ENCODE results near the gene CD4.
"Not testable (repeated sequence)": the region's sequence is repeated elsewhere in the genome, so short reads cannot be mapped to it uniquely, and the experiment has no call there.

Gene CD4

DNA sequence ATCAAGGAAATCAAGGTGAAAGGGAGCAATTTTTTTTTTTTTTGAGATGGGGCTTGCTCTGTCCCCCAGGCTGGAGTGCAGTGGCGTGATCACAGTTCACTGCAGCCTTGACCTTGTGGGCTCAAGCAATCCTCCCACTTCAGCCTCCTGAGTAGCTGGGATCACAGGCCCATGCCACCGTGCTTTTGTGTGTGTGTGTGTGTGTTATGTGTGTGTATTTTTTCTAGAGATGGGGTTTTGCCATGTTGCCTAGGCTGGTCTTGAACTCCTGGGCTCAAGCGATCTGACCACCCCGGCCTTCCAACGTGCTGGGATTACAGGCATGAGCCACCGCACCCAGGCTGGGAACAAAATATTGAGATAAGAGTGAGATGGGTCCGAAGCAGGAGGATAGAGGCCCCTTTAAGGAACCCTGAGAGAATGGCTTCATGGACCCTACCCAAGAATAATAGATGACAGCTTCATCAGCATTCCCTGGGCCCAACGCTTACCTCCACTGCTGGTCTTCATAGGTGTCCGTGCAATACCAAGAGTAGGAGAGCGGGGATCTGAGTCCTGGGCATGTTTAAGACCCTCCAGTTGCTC lies 60.7 kb downstream of the CD4 start:
- no peak for DNase-seq

GRCh38 chr12:6850796-6851152 lies 61.4 kb downstream of the CD4 start:
- DNase-seq = no peak

DNA sequence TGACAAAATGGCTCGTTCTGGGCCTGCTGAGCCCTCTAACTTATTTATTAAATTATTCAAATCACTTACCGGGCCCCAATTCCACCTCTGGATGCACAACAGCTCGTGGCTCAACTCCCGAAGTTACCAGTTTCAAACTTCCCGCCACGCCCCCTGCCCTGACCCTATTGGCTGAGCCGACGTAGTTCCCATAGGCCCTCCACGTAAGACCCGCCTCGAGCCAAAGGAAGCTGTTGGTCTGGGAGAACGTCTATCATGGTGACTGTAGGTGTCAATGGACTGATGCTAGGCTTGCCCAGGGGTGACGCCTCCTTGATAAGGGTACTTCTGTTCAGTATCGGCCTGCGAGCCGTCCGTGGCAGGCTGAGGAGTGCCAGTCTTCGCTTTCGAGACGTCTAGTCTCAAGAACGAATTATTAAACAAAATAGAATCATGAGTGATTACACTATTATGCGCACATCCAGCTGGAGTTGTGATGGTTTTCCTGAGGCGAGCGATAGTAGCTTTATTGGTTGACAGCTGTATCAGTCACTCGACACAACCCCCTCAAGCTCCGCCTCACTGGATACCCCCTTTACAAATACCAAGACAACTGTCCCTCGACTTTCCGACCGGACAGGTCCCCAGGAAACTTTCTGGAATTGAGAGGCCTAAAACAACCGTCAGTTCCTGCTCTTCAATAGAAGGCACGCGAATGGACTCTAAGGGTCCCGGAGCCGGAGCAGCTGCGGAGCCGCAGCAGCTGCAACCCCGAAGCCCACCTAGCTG lies 62.0 kb downstream of the CD4 start, which contains the start of gene CDCA3:
TSS of gene CDCA3 (minus strand) at position 134 of the 768 bp plus-strand sequence. CDS start 334 bp downstream, outside the sequence.
- DNase-seq = peak; percentile 98

DNA sequence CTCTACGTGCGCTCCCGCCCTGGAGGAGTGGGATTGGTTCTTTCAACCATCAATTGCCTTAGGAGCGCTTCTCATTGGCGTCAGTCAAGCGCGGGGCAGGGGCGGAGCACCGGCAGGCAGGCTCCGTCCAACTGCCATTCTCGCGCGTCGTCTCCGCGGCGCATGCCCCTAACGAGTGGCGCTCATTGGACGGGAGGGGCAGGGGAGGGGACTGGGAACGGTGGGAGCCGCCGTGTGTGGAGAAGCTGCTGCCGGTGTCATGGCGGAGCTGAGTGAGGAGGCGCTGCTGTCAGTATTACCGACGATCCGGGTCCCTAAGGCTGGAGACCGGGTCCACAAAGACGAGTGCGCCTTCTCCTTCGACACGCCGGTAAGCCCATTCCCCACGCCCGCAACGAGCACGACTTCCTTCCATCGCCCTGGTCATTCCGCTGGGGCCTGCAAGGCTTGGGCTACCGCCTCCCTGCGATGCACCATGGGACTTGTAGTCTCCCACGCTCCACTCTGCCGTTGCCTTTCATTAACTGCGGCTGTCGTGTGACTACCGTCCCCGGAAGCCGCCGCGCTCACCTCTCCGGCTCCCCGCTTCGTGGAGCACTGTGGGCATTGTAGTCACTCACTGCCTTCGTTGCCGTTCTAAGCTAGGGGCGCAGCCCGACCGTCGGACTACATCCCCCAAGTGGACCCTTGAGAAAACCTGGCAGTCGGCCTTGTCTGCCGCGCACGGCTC lies 62.8 kb downstream of the CD4 start, which contains the start of gene USP5:
TSS of gene USP5 (plus strand) at position 230 of the 730 bp plus-strand sequence. CDS start at position 260, 30 bp downstream.
- peak; percentile 100 for DNase-seq

DNA sequence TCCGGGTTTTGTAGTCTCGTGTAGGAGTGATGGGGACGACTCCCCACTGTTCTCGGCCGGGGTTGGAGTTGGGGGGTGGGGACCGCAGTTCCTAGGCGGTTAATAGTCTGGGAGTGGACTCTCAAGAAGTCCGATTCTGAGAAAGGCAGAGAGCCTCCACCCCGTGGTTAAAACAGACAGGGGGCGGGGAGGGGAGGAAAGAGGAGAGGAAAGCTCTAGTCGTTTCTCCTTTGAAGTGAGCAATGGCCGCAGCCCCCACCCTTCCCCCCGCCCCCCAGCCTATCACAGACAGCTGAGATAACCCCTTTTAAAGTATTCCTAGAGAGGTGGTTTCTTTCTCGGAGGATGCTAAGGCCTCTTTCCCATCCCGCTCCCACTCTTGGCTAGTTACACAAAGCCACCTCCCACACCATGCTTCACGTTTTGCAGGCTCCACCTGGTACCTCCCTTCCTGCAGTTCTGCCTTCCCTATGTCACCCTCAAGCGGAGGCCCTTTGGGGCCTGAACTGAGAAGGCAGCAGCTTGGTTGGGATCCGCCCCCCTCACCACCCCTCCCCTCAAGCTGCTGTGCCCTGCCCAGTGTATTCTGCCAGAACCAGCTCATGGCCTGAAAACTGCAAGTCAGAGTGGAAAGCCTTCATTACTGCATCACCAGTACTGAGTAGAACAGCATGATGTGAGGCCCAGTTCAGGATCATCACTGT lies 63.5 kb downstream of the CD4 start:
- DNase-seq = no peak

GRCh38 chr12:6853626-6854025 lies 64.3 kb downstream of the CD4 start:
- no peak for DNase-seq

DNA sequence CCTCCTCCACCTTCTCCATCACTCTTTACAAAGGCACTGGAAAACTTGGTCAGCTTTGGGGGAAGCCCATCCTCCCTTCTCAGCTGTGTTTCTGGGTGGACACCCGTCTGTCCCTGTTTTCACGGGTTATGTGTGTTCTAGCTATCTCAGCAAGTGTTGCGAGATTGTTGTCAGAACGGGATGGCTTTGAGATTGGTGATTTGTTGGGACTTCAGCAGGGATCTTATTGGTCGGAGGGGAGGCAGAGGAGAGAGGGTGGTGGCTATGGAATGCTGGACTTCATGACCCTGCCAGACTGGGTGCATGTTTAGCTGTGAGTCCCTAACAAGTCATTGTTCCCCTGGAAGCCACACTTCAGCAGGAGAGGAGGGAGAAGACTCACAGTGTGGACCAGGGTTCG lies 64.7 kb downstream of the CD4 start:
- DNase-seq = no peak

DNA sequence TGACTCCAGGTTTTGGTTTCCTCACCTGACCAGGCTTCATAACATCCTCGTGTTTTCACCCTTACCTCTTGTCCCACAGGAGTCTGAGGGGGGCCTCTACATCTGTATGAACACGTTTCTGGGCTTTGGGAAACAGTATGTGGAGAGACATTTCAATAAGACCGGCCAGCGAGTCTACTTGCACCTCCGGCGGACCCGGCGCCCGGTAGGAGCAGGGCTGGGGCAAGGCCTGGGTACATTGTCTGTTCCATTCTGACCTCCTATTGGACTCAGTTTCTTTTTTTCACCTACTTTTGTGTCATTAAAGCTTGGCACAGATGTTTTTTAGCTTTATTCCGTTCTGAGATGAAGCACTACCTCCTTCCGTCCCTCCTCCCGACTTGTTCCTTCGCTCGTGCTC lies 66.0 kb downstream of the CD4 start:
- DNase-seq = no peak

- DNase-seq = no peak
Observed at GRCh38 chr12:6858799-6859198, 69.5 kb downstream of the CD4 start.

DNA sequence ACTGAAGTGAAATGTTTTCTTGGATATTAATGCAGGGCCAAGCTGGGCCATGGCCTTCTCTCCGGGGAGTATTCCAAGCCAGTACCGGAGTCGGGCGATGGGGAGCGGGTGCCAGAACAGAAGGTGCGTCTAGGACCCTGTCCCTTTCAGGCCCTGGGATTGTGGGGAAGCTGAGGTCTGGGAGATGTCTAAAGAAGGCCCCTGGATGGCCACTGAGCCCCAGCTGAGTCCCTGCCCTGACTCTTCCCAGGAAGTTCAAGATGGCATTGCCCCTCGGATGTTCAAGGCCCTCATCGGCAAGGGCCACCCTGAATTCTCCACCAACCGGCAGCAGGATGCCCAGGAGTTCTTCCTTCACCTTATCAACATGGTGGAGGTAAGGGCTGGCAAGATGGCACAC lies 70.8 kb downstream of the CD4 start:
- DNase-seq = no peak

DNA sequence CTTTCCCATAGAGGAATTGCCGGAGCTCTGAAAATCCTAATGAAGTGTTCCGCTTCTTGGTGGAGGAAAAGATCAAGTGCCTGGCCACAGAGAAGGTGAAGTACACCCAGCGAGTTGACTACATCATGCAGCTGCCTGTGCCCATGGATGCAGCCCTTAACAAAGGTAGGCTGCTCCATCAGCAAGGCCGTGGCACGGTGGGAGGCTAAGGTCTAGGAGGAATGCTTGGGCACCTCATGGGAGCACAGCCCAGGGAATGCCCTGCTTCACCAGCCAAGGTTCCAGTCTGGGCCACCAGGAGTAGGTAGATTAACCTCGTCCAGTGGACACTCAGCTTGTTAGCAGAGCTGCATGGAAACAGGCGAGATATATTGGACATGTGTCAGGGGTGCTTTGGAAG lies 71.6 kb downstream of the CD4 start:
- no peak for DNase-seq

GRCh38 chr12:6861391-6861790 lies 72.1 kb downstream of the CD4 start:
- no peak for DNase-seq

DNA sequence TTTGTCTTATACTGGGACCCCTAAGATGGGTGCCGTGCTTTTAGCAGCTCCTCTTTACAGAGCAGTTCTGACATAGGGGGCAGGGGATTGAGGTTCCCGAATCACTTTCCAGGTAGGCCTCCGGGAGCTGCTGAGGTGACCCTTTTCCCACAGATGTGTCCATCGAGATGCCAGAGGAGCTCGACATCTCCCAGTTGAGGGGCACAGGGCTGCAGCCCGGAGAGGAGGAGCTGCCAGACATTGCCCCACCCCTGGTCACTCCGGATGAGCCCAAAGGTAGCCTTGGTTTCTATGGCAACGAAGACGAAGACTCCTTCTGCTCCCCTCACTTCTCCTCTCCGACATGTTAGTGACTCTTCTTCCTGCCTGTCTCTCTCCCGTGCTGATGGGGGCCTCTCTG lies 73.7 kb downstream of the CD4 start:
- DNase-seq = no peak

DNA sequence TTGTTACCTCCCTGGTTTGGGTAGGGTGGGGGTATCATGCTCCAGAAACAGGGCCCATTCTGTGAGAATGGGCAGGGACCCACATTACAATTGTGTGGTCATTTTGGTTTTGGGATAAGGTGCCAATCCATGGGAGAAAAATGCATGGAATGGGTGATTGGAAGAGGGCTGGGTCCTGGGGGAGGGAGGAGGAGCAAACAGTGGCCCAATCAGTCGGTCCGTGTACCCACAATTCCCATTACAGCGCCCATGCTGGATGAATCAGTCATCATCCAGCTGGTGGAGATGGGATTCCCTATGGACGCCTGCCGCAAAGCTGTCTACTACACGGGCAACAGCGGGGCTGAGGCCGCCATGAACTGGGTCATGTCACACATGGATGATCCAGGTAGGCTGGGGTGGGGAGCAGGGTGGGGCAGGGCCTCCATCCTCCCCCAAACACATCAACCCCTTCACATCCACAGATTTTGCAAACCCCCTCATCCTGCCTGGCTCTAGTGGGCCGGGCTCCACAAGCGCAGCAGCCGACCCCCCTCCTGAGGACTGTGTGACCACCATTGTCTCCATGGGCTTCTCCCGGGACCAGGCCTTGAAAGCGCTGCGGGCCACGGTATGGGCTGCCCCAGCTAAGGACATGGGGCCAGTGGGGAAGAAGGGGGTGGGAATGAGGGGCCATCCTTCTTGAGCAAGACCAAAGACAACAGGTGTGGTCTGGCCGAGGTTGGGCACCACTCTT lies 74.4 kb downstream of the CD4 start:
- no peak for DNase-seq

DNA sequence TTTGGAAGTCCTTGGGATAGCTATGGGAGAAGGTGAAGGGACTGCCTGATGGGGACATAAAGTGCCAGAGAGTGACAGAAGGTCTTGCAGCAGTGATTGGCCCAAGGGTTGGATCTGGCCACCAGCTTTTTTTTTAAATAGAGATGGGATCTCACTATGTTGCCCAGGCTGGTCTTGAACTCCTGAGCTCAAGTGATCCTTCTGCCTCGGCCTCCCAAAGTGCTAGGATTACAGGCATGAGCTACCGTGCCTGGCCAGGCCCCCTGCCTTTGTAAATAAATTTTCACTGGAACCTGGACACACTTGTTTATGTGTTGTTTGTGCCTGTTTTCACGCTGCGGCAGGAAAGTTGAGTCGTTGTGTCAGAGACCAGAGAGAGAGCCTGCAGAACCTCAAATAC lies 76.0 kb downstream of the CD4 start:
- not testable (repeated sequence) for DNase-seq

DNA sequence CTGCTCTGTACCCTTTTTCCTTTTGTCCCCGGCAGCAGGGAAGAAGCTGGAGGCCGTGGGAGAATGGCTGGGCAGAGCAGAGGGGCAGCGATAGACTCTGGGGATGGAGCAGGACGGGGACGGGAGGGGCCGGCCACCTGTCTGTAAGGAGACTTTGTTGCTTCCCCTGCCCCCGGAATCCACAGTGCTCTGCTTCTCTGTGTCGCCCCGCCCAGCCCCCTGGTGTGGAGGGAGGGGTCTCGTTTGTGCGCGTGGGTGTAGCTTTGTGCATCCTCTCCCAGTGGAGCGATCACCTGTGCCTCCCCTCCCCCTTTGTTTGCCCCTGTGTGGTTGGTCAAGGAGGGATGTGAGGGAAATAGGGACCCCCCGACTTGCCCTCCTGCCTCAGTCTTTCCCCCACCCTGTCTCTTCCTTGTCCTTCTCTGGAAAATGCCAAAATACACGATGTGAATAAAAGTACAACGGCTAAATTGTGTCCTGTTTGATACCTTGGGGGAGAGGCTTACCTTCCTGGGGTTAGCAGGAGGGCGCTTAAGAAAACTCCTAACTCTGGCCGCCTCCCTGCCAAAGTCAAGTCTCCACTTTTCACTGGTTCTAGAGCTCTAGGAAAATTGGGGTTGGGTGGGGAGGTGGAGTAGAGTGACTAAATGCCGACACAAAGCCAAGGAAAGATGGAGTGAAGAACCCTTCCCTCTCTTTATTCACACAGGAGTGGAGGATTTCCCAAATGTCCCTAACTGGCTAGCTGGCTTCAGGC lies 77.0 kb downstream of the CD4 start:
- DNase-seq = no peak

DNA sequence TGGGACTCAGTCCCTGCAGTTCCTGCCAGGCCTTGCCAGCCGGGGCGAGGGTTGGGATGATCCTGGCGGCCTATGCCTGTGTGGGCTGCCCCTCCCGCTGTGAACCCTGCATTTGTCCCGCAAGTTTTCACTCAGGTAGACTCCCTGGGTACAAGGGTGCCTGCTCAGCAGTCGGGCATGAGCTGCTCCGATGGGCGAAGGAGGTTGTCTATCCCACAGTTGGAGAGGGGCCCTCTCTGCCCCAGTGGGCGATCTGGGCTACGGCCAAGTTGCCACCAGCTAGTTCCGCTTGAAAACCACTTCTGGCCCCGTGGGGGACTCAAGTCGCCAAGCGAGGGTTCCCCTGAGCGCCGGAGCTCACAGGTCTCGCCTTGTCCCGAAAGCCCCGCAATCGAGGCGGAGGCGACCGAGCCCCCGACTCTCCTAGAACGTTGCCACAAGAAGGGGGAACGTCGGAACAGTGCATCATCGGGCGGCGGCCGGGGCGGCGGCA lies 77.6 kb downstream of the CD4 start:
- DNase-seq = no peak

GRCh38 chr12:6867413-6868210 lies 78.3 kb downstream of the CD4 start, which contains the start of gene TPI1:
TPI1 (plus strand) TSS chr12:6867531; CDS start chr12:6867567, 36 bp downstream.
- DNase-seq = peak; percentile 81

DNA sequence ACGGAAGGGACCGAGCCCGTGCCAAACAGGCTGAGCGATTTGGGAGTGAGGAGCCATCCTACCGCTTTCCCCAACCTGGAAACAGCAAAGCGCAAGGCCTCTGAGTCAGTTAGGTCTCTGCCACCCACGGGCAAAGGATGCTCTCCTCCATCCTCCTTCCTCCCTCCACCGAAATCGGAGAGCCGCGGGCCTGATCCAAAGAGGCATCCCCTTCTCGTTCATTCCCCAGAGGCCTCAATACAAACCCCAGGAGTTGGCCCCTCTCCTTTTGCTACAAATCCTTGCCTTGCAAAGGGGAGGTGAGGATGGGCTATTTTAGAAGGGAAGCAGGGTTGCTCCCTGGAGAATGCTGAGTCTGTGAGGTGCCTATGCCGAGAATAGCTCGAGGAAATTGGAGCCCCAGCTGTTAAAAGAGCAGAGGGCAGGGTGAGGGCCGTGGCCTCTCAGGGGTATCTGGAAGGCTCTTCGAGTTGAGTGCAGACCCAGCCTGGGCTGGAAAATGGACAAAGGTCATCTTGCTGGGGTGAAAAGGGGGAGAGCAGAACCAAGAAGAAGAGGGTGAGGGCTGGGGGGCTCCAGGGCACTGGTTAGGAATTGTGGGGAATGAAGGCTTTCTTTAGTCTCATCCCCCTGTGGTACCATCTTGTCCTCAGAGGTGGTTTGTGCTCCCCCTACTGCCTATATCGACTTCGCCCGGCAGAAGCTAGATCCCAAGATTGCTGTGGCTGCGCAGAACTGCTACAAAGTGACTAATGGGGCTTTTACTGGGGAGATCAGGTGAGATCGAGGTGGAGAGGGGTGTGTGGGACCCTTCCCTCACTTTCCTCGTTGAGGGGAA lies 79.1 kb downstream of the CD4 start:
- DNase-seq = no peak
